H1 (cell line): ENCODE data around the gene TMC4. TPM values are rescaled to one million over a fixed set of nuclear protein-coding genes. Genes with fewer than 3 reads are reported as not detected.

Experiments used
- BRCA1 ChIP-seq: IDR thresholded peaks from 2 replicates; pipeline ENCODE4 v1.6.1; 2012; ENCODE audit warnings: low read depth, low read length, improper control_type of control experiment
- CHD7 ChIP-seq: fragments of 300-600 bp; sonication (generic); IDR thresholded peaks from 2 replicates; pipeline ENCODE4 v1.7.1; 2012; ENCODE audit warnings: low read length, moderate library complexity, mild to moderate bottlenecking, inconsistent platforms; ENCODE audit not compliant: insufficient replicate concordance
- E2F6 ChIP-seq: IDR thresholded peaks from 2 replicates; pipeline ENCODE4 v1.6.1; 2012; ENCODE audit warnings: inconsistent platforms
- EZH2 ChIP-seq: fragments of 200-600 bp; sonication (generic); IDR thresholded peaks from 2 replicates; pipeline ENCODE4 v1.7.1; 2012; ENCODE audit warnings: low read depth, mild to moderate bottlenecking, moderate library complexity, low read length, inconsistent platforms; ENCODE audit not compliant: severe bottlenecking
- GABPA ChIP-seq: IDR thresholded peaks from 2 replicates; pipeline ENCODE4 v1.6.1; 2011; ENCODE audit warnings: mild to moderate bottlenecking, low read length, moderate library complexity, borderline replicate concordance; ENCODE audit not compliant: insufficient read depth
- HDAC6 ChIP-seq: IDR thresholded peaks from one replicate; pipeline ENCODE4 v1.7.1; 2012; ENCODE audit warnings: low read depth, mild to moderate bottlenecking, inconsistent platforms, low read length, moderate library complexity
- KDM5A ChIP-seq: fragments of 200-600 bp; IDR thresholded peaks from 2 replicates; pipeline ENCODE4 v1.7.1; 2012; ENCODE audit warnings: mild to moderate bottlenecking, low read length, inconsistent platforms, mixed read lengths
- NRF1 ChIP-seq: IDR thresholded peaks from 2 replicates; pipeline ENCODE4 v1.6.1; 2011; ENCODE audit warnings: mild to moderate bottlenecking, low read depth, low read length, improper control_type of control experiment
- POLR2A ChIP-seq, 2 experiments: IDR thresholded peaks; 1 replicate in 1 of 2; 2 replicates in 1 of 2; pipeline ENCODE4 v1.6.1; 2011; ENCODE audit warnings: low read depth in 2 of 2, low read length in 2 of 2, mild to moderate bottlenecking in 2 of 2; ENCODE audit errors: control extremely low read depth in 1 of 2
- POLR2AphosphoS5 ChIP-seq: IDR thresholded peaks from 2 replicates; pipeline ENCODE4 v1.6.1; 2011; ENCODE audit warnings: low read depth, low read length
- SIN3A ChIP-seq, 2 experiments: IDR thresholded peaks in 1 of 2; conservative IDR thresholded peaks in 1 of 2; 2 replicates each; pipeline ENCODE4 v1.6.1; 2011 to 2012; ENCODE audit warnings: low read length in 2 of 2, improper control_type of control experiment in 1 of 2, low read depth in 1 of 2, mild to moderate bottlenecking in 1 of 2
- TEAD4 ChIP-seq: IDR thresholded peaks from 2 replicates; pipeline ENCODE4 v1.6.1; 2012; ENCODE audit warnings: low read depth, low read length, inconsistent platforms, mixed read lengths
- polyA plus RNA-seq, 7 experiments: library from polyadenylated mRNA; depleted of rRNA in 3 of 7; stranded (reverse) in 5 of 7; unstranded in 2 of 7; fragments of >200 nt in 5 of 7; fragments of 200-250 nt in 2 of 7; gene quantifications; 1 replicate in 5 of 7; 2 replicates in 1 of 7; 4 replicates in 1 of 7; pipeline versions ENCODE4 v1.2.1 to v1.2.3, GENCODE V29; 2011 to 2013; ENCODE audit warnings: missing spikeins in 2 of 7, mixed read lengths in 2 of 7
- total RNA-seq: library from RNA; stranded (reverse); fragmentation: NEBNext Ultra II Directional; extraction: Animal tissue kit (Norgen Biotek cat#: 25700); gene quantifications from 2 replicates; pipeline ENCODE4 v1.2.1, GENCODE V29; 2021

The TMC4 gene
- total and polyA plus RNA-seq, 2 of the 8 experiments (the other 6 are each of a cell fraction or from before 2014, with no cell fraction given), result 5.5 to 6.3 TPM

GRCh38 chr19:54186351-54186750, 13.4 kb upstream of the TMC4 start (continued):
- TF ChIP-seq CHD7 (no peak), POLR2AphosphoS5 (no peak), HDAC6 (no peak), GABPA (no peak), NRF1 (no peak), TEAD4 (no peak), BRCA1 (no peak), E2F6 (no peak), KDM5A (no peak), EZH2 (no peak), SIN3A (conservative IDR thresholded peaks at IDR 0.05 in 1 of 2, IDR thresholded peaks at IDR 0.05 in 1 of 2; ENCODE audit: low read depth in 1 of 2, low read length in 2 of 2) (no peak), POLR2A (IDR thresholded peaks at IDR 0.05; ENCODE audit: control extremely low read depth in 1 of 2, low read depth in 2 of 2, low read length in 2 of 2) (no peak)
